Kidney (tissue), 14 donors: ENCODE measurements around the gene PLBD1. TPM values are rescaled to one million over a fixed set of nuclear protein-coding genes. Genes with fewer than 3 reads are reported as not detected.

Experiments
- DNase-seq, 5 donors: peaks; one replicate each; pipeline ENCODE4 v3.0.0-alpha.2; 2013 to 2020
- FAIRE-seq: peaks from 2 replicates; lab custom pipeline; 2012; peaks lifted over from hg19 to GRCh38; lab: Jason Lieb, UNC
- H3K27ac ChIP-seq, 2 donors: one replicate each; pipeline ENCODE4 v1.7.0; 2013; ENCODE audit warnings: low read depth in 2 of 2, low read length in 2 of 2, inconsistent platforms in 1 of 2
- H3K27me3 ChIP-seq: one replicate; pipeline ENCODE4 v1.7.1; 2013; ENCODE audit warnings: low read length, inconsistent platforms; ENCODE audit not compliant: control insufficient read depth, insufficient read depth
- H3K36me3 ChIP-seq, 3 donors: one replicate each; pipeline versions ENCODE4 v1.7.0 to v1.7.1; 2013; ENCODE audit warnings: low read length in 3 of 3, control low read depth in 1 of 3, inconsistent platforms in 1 of 3; ENCODE audit not compliant: insufficient read depth in 3 of 3, control insufficient read depth in 2 of 3
- H3K4me1 ChIP-seq, 3 donors: one replicate each; pipeline versions ENCODE4 v1.7.0 to v1.7.1; 2013; ENCODE audit warnings: low read length in 3 of 3, inconsistent platforms in 1 of 3, low read depth in 1 of 3; ENCODE audit not compliant: control insufficient read depth in 2 of 3, insufficient read depth in 2 of 3
- H3K4me3 ChIP-seq, 3 donors: one replicate each; pipeline versions ENCODE4 v1.7.0 to v1.8.1; 2013; ENCODE audit warnings: low read length in 3 of 3, control low read depth in 1 of 3, inconsistent platforms in 1 of 3
- H3K9ac ChIP-seq, 3 donors: one replicate each; pipeline versions ENCODE4 v1.7.0 to v1.7.1; 2013; ENCODE audit warnings: low read length in 3 of 3, control low read depth in 1 of 3, inconsistent platforms in 1 of 3
- H3K9me3 ChIP-seq, 3 donors: one replicate each; pipeline versions ENCODE4 v1.7.0 to v1.7.1; 2013; ENCODE audit warnings: low read length in 3 of 3, control low read depth in 1 of 3, inconsistent platforms in 1 of 3; ENCODE audit not compliant: control insufficient read depth in 2 of 3, insufficient read depth in 1 of 3
- intact Hi-C: fragments of 100-400 bp; cut with DNase I; formaldehyde crosslinking; loops from one replicate; pipeline ENCODE4 v1.11.1; 2022
- polyA plus RNA-seq: library from polyadenylated mRNA; stranded (reverse); fragments of 350-450 nt; fragmentation: Illumina TruSeq; extraction: RNeasy Lipid Tissue Mini Kit (QIAGEN cat#74804); gene quantifications from one replicate; pipeline ENCODE4 v1.2.3, GENCODE V29; 2014; ENCODE audit warnings: low read depth, low replicate concordance; ENCODE audit not compliant: insufficient read depth
- total RNA-seq: library from RNA; stranded (reverse); fragmentation: NEBNext Ultra II Directional; extraction: Animal tissue kit (Norgen Biotek cat#: 25700); gene quantifications from one replicate; pipeline ENCODE4 v1.2.1, GENCODE V29; 2021
- TF ChIP-seq, protein P1 (sequence below): IDR thresholded peaks from 3 replicates; pipeline ENCODE4 v1.5.1; 2012; ENCODE audit warnings: mild to moderate bottlenecking, moderate library complexity, borderline replicate concordance; ENCODE audit not compliant: insufficient read depth; ENCODE audit errors: extremely low read depth
- donor health status: control.
- donor health status: control.
- donor health status: control.
- donor health status: control.
- donor health status: control.
- donor health status: DM: yes; HTN: yes; CAD: no.
- donor health status: Normal renal cell carcinoma (clear cell type).

PLBD1 gene
- total and polyA plus RNA-seq, 2 donors from 2014 or later: 28.4 to 28.6 TPM

- no peak overlapping the region for H3K9ac ChIP-seq
- intact Hi-C loops: no loop called here
- TF ChIP-seq, protein P1, sequence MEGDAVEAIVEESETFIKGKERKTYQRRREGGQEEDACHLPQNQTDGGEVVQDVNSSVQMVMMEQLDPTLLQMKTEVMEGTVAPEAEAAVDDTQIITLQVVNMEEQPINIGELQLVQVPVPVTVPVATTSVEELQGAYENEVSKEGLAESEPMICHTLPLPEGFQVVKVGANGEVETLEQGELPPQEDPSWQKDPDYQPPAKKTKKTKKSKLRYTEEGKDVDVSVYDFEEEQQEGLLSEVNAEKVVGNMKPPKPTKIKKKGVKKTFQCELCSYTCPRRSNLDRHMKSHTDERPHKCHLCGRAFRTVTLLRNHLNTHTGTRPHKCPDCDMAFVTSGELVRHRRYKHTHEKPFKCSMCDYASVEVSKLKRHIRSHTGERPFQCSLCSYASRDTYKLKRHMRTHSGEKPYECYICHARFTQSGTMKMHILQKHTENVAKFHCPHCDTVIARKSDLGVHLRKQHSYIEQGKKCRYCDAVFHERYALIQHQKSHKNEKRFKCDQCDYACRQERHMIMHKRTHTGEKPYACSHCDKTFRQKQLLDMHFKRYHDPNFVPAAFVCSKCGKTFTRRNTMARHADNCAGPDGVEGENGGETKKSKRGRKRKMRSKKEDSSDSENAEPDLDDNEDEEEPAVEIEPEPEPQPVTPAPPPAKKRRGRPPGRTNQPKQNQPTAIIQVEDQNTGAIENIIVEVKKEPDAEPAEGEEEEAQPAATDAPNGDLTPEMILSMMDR: no peak
- peaks cover 24 to 68% (median 27%) of the 10 kb centered on the region in 3 donors for H3K36me3 ChIP-seq
- H3K4me3 ChIP-seq: no peak overlapping the region
- DNase-seq (no peak), FAIRE-seq (no peak)
- H3K4me1 ChIP-seq: no peaks in the 10 kb centered on the region
- H3K9me3 ChIP-seq: no peaks in the 10 kb centered on the region
- no peaks in the 10 kb centered on the region for H3K27me3 ChIP-seq
- no peak overlapping the region for H3K27ac ChIP-seq
Measured at GRCh38 chr12:14482361-14482760, 85.3 kb downstream of the PLBD1 start.

DNA sequence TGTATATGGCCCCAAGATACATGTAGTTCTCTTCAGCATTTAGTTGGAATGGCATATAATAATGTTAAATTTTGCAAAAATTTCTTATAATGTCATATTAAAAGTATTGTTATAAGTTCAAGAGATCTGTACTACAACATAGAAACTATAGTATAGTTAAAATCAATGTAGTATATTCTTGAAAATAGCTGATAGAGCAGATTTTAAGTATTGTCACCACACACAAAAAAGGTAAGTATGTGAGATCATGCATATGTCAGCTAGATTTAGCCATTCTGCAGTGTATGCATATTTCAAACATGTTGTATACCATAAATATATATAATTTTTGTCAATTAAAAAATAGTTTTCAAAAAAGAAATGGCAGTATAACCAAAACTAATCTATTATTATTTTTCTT lies 86.5 kb downstream of the PLBD1 start:
- no peak for FAIRE-seq
- no peak overlapping the region for H3K9ac ChIP-seq

DNA sequence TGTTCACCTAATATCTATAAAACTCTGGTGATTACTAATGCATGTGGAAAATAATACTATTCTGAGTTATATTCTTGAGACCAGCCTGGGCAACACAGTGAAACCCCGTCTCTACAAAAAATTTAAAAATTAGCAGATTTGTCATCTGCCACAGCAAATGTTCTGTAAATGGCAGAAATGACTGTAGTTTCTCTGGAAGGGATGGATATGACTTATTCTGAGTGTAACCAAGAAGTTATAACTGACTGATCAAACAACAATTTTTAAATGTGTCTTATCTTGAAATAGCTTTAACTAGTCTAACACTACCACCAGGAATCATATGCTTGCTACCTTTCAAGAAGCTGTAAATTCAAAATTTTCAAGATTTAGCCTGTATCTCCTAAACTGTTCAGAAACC lies 88.7 kb downstream of the PLBD1 start:
- Histone ChIP-seq H3K36me3 (peaks cover 18 to 61% (median 19%) of the 10 kb centered on the region in 3 donors), H3K27me3 (no peaks in the 10 kb centered on the region), H3K9me3 (peaks cover 0 to 16% (median 6%) of the 10 kb centered on the region in 3 donors), H3K4me3 (no peak overlapping the region), H3K4me1 (no peaks in the 10 kb centered on the region), H3K9ac (no peak overlapping the region), H3K27ac (no peak overlapping the region)
- TF ChIP-seq, protein P1: no peak
- intact Hi-C loops: no loop called here
- DNase-seq: no peak
- FAIRE-seq: no peak

More for the DNA sequence above, 86.5 kb downstream of the PLBD1 start:
- Histone ChIP-seq H3K27me3 (no peaks in the 10 kb centered on the region), H3K9me3 (no peaks in the 10 kb centered on the region), H3K36me3 (peaks cover 24 to 69% (median 27%) of the 10 kb centered on the region in 3 donors), H3K27ac (no peak overlapping the region), H3K4me3 (no peak overlapping the region), H3K4me1 (no peaks in the 10 kb centered on the region)
- intact Hi-C loops: no loop called here
- DNase-seq: no peak
- TF ChIP-seq, protein P1: no peak
